GM21717 (cell line): ENCODE data around the gene LRRC37A.
"Not testable (repeated sequence)": the region's sequence is repeated elsewhere in the genome, so short reads cannot be mapped to it uniquely, and the experiment has no call there.

Experiments
- ATAC-seq: cut with Tn5 transposase; IDR thresholded peaks from one replicate; pipeline ENCODE4 v1.9.1; 2021; ENCODE audit warnings: mild to moderate bottlenecking, moderate library complexity; ENCODE audit not compliant: unreplicated experiment

LRRC37A gene

GRCh38 chr17:46294831-46295230, at the start of gene LRRC37A:
LRRC37A (plus strand) TSS chr17:46295131; CDS start chr17:46295134, 3 bp downstream.
- not testable (repeated sequence) for ATAC-seq

GRCh38 chr17:46249153-46249552, 45.8 kb upstream of the LRRC37A start:
- not testable (repeated sequence) for ATAC-seq

GRCh38 chr17:46252804-46253203, 42.1 kb upstream of the LRRC37A start:
- ATAC-seq: not testable (repeated sequence)

GRCh38 chr17:46253722-46254121, 41.2 kb upstream of the LRRC37A start:
- ATAC-seq: not testable (repeated sequence)

GRCh38 chr17:46254215-46254614, 40.7 kb upstream of the LRRC37A start:
- ATAC-seq: not testable (repeated sequence)

- ATAC-seq: not testable (repeated sequence)
These were observed 38.6 kb upstream of the LRRC37A start for GRCh38 chr17:46256369-46256768.

GRCh38 chr17:46259845-46260661, 34.9 kb upstream of the LRRC37A start:
- ATAC-seq: not testable (repeated sequence)

GRCh38 chr17:46262271-46262670, 32.7 kb upstream of the LRRC37A start:
- ATAC-seq: no peak

- no peak for ATAC-seq
These were observed 30.3 kb upstream of the LRRC37A start for GRCh38 chr17:46264456-46265198.

- ATAC-seq: not testable (repeated sequence)
These were observed 28.8 kb upstream of the LRRC37A start for GRCh38 chr17:46266063-46266655.

GRCh38 chr17:46266656-46267544, 28.0 kb upstream of the LRRC37A start:
- peak; percentile 61 for ATAC-seq

- ATAC-seq: no peak
These were observed 24.9 kb upstream of the LRRC37A start for GRCh38 chr17:46270032-46270431.

- no peak for ATAC-seq
These were observed 21.2 kb upstream of the LRRC37A start for GRCh38 chr17:46273541-46274236.

GRCh38 chr17:46274238-46274637, 20.7 kb upstream of the LRRC37A start:
- ATAC-seq: no peak

GRCh38 chr17:46276728-46277479, 18.0 kb upstream of the LRRC37A start:
- not testable (repeated sequence) for ATAC-seq

- not testable (repeated sequence) for ATAC-seq
These were observed 13.6 kb upstream of the LRRC37A start for GRCh38 chr17:46281336-46281735.

GRCh38 chr17:46282635-46283034, 12.3 kb upstream of the LRRC37A start:
- ATAC-seq: not testable (repeated sequence)

GRCh38 chr17:46284467-46284866, 10.5 kb upstream of the LRRC37A start:
- not testable (repeated sequence) for ATAC-seq

- not testable (repeated sequence) for ATAC-seq
These were observed 9.4 kb upstream of the LRRC37A start for GRCh38 chr17:46285500-46285899.
